ENCODE measurements around the gene STK38L. TPM values are rescaled to one million over a fixed set of nuclear protein-coding genes. Genes with fewer than 3 reads are reported as not detected.

STK38L gene
- total RNA-seq, 1 donor from 2014 or later, result 30.8 TPM

DNA sequence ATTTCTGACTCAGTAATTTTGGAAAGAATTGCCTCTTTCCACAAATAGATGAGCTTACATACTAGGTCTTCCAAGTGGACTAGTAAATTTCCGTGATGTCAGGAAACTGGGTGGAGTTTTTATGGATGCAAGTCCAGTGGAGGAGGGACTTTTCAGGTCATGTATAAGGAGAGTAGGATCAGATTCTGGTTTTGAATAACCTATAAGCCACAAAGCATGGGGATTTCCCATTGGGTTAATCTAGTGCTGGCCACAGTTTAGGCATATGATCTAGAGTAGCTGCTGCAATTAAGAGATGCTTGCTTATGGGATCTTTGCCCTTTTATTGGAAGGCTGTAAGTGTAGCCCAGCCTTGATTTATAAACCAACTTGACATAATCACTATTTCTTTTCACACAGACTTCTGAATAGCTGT is 33.8 kb downstream of the STK38L start:
- Mint-ChIP-seq H3K36me3 (ENCODE audit: low read depth, unreplicated experiment) (no peaks in the 10 kb centered on the region), H3K4me3 (ENCODE audit: unreplicated experiment) (no peak overlapping the region)

DNA sequence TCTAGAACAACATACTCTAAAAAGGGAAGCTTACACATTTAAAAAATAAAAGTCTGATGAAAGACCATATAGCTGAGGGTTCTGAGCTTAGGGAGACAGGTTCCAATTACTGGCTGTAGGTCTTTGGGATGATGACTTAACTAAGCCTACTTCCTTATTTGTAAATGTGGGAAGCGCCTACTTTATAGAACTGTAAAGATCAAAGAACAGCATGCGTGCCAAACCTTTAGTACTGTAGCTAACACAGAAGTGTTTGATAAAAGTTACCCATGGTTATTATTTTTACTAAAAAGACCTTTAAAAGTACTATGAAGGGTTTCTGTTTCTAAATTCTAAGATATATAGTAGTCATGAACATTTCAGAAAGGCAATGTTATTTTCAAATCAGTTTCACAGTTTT is 35.7 kb downstream of the STK38L start:
- Mint-ChIP-seq H3K4me3 (ENCODE audit: unreplicated experiment) (no peak overlapping the region), H3K9me3 (ENCODE audit: unreplicated experiment) (no peaks in the 10 kb centered on the region), H3K36me3 (ENCODE audit: low read depth, unreplicated experiment) (no peaks in the 10 kb centered on the region), H3K27ac (ENCODE audit: unreplicated experiment) (no peak overlapping the region), H3K27me3 (ENCODE audit: unreplicated experiment) (no peaks in the 10 kb centered on the region), H3K4me1 (ENCODE audit: unreplicated experiment) (peaks cover 20% of the 10 kb centered on the region)
- no peak for DNase-seq (ENCODE audit: low spot score)
- TF ChIP-seq, protein P1, sequence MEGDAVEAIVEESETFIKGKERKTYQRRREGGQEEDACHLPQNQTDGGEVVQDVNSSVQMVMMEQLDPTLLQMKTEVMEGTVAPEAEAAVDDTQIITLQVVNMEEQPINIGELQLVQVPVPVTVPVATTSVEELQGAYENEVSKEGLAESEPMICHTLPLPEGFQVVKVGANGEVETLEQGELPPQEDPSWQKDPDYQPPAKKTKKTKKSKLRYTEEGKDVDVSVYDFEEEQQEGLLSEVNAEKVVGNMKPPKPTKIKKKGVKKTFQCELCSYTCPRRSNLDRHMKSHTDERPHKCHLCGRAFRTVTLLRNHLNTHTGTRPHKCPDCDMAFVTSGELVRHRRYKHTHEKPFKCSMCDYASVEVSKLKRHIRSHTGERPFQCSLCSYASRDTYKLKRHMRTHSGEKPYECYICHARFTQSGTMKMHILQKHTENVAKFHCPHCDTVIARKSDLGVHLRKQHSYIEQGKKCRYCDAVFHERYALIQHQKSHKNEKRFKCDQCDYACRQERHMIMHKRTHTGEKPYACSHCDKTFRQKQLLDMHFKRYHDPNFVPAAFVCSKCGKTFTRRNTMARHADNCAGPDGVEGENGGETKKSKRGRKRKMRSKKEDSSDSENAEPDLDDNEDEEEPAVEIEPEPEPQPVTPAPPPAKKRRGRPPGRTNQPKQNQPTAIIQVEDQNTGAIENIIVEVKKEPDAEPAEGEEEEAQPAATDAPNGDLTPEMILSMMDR (IDR thresholded peaks at IDR 0.05; ENCODE audit: unreplicated experiment), result no peak

More for the DNA sequence above, 33.8 kb downstream of the STK38L start:
- Mint-ChIP-seq H3K9me3 (ENCODE audit: unreplicated experiment) (no peaks in the 10 kb centered on the region), H3K27me3 (ENCODE audit: unreplicated experiment) (no peaks in the 10 kb centered on the region), H3K27ac (ENCODE audit: unreplicated experiment) (no peak overlapping the region), H3K4me1 (ENCODE audit: unreplicated experiment) (peaks cover 16% of the 10 kb centered on the region)
- TF ChIP-seq, protein P1 (IDR thresholded peaks at IDR 0.05; ENCODE audit: unreplicated experiment), result no peak
- no peak for DNase-seq (ENCODE audit: low spot score)

DNA sequence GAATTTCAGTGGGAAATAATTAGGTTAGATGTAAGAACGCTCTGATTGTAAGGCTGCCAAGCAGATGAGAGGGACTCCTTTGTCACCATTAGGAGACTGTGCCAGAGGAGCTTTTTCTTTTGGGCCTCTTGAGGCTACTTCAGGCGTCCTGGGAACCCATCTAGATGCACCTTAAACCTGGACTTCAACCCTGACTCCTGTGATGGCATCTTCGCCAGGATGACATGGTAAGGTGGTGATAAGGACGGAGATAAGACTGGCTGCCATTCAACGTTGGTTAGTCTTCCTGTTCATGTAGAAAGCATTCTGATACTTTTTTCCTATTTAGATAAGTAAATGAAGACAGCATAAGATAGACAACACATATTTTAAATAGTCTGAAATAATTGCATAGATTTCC is 36.3 kb downstream of the STK38L start:
- H3K36me3 Mint-ChIP-seq (ENCODE audit: low read depth, unreplicated experiment), result no peaks in the 10 kb centered on the region
- TF ChIP-seq, protein P1 (IDR thresholded peaks at IDR 0.05; ENCODE audit: unreplicated experiment), result no peak
- no peak overlapping the region for H3K4me3 Mint-ChIP-seq (ENCODE audit: unreplicated experiment)
- H3K27ac Mint-ChIP-seq (ENCODE audit: unreplicated experiment), result no peak overlapping the region
- H3K9me3 Mint-ChIP-seq (ENCODE audit: unreplicated experiment), result no peaks in the 10 kb centered on the region
- no peak for DNase-seq (ENCODE audit: low spot score)
- H3K27me3 Mint-ChIP-seq (ENCODE audit: unreplicated experiment), result no peaks in the 10 kb centered on the region
- peaks cover 19% of the 10 kb centered on the region for H3K4me1 Mint-ChIP-seq (ENCODE audit: unreplicated experiment)

DNA sequence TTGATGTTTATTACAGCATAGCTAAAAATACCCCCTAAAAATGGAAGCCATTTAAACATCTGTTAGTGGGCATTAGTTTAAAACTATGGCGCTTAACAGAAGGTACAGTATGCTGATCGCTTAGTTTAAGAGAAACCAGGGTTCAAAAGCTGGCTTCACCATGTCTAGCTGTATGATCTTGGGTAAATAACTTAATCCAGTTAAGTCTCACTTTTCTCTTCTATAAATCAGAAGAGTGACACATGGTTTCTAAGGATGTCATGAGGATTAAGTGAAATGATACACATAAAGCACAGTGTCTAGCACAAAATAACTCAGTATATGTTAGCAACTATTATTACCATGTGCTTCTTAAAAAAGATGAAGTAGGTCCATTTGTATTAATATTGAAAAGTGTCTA is 38.7 kb downstream of the STK38L start:
- Mint-ChIP-seq H3K36me3 (ENCODE audit: low read depth, unreplicated experiment) (no peaks in the 10 kb centered on the region), H3K9me3 (ENCODE audit: unreplicated experiment) (no peaks in the 10 kb centered on the region), H3K4me3 (ENCODE audit: unreplicated experiment) (no peak overlapping the region), H3K27me3 (ENCODE audit: unreplicated experiment) (no peaks in the 10 kb centered on the region), H3K27ac (ENCODE audit: unreplicated experiment) (no peak overlapping the region), H3K4me1 (ENCODE audit: unreplicated experiment) (peaks cover 19% of the 10 kb centered on the region)
- DNase-seq (ENCODE audit: low spot score), result no peak
- TF ChIP-seq, protein P1 (IDR thresholded peaks at IDR 0.05; ENCODE audit: unreplicated experiment), result no peak

DNA sequence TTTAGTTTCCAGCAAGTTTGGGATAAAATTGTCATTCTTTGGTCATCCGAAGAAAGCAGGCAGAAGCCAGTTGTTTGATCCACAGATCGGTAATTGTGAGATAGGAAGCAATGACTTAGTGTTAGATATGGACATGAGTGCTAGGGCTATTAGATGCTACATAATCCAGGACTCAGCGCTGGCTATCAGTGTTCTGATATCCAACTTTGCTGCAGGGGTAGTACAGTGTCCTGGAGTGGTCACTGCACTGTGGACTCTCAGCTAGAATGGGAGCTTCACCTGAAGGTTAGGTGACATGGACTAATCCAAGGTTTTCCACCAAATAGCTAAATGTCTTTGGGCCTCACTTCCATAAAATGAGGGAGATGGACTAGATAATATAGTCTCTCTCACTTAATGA is 39.9 kb downstream of the STK38L start:
- peak overlapping the region; percentile 67 for H3K27ac Mint-ChIP-seq (ENCODE audit: unreplicated experiment)
- H3K4me3 Mint-ChIP-seq (ENCODE audit: unreplicated experiment), result no peak overlapping the region
- no peak for DNase-seq (ENCODE audit: low spot score)
- H3K4me1 Mint-ChIP-seq (ENCODE audit: unreplicated experiment), result peaks cover 19% of the 10 kb centered on the region
- TF ChIP-seq, protein P1 (IDR thresholded peaks at IDR 0.05; ENCODE audit: unreplicated experiment), result no peak
- H3K36me3 Mint-ChIP-seq (ENCODE audit: low read depth, unreplicated experiment), result no peaks in the 10 kb centered on the region
- H3K9me3 Mint-ChIP-seq (ENCODE audit: unreplicated experiment), result no peaks in the 10 kb centered on the region
- no peaks in the 10 kb centered on the region for H3K27me3 Mint-ChIP-seq (ENCODE audit: unreplicated experiment)

Data from endothelial cell (in vitro differentiated cells).